GM12891 (cell line): ENCODE data around the gene HAGH.

Experiments used
- POLR2A ChIP-seq: IDR thresholded peaks from 2 replicates; pipeline ENCODE4 v1.6.1; 2011; ENCODE audit warnings: low read depth, low read length, control low read depth
- POLR2AphosphoS5 ChIP-seq: IDR thresholded peaks from 2 replicates; pipeline ENCODE4 v1.6.1; 2011; ENCODE audit warnings: low read depth, low read length, control low read depth
- TAF1 ChIP-seq: IDR thresholded peaks from 2 replicates; pipeline ENCODE4 v1.6.1; 2011; ENCODE audit warnings: low read depth, low read length, control low read depth

GRCh38 chr16:1831186-1832075, 4.8 kb upstream of the HAGH start:
- TF ChIP-seq POLR2AphosphoS5 (no peak), POLR2A (no peak), TAF1 (no peak)
